NB4 (cell line): ENCODE results near the gene TMEM184A.

ENCODE experiments used
- CTCF ChIP-seq: IDR thresholded peaks from one replicate; pipeline ENCODE4 v1.5.1; 2012; ENCODE audit warnings: low read depth, low read length
- MYC ChIP-seq: IDR thresholded peaks from 2 replicates; pipeline ENCODE4 v1.6.1; 2011; ENCODE audit warnings: low read depth, low read length
- POLR2A ChIP-seq: IDR thresholded peaks from 2 replicates; pipeline ENCODE4 v1.6.1; 2011; ENCODE audit warnings: mild to moderate bottlenecking; ENCODE audit not compliant: insufficient read length; ENCODE audit errors: extremely low read depth

GRCh38 chr7:1550005-1550845 lies 5.8 kb downstream of the TMEM184A start:
- TF ChIP-seq MYC, result no peak
- TF ChIP-seq CTCF, result no peak
- no peak for TF ChIP-seq POLR2A
